ENCODE data around the gene STX18.

STX18 gene

DNA sequence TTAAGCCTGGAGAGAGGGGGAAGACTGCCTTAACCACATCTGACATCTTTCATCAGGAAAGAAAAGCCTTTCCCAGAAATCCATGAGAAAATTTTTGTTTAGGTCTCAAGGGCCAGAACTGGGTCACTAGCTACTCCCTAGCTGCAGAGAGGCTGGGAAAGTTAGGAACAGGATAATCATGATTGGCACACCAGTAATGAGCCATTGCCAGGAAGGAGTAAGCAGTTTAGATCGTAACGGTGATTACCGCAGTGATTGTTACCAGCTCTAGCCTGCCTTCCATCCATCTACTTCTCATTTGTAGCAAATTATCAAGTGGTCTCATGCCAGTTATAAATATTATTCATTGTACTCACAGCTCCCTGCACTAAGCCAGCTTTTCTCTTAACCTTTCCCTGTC, 22.7 kb upstream of the STX18 start:
- no peak overlapping the region for H3K4me3 ChIP-seq (ENCODE audit: low read depth, low read length)
- no peaks in the 10 kb centered on the region for H3K27me3 ChIP-seq (ENCODE audit: insufficient read depth, low read depth, severe bottlenecking)
- no peak for DNase-seq
- H3K9me3 ChIP-seq (ENCODE audit: severe bottlenecking): no peaks in the 10 kb centered on the region
- TF ChIP-seq, protein P1, sequence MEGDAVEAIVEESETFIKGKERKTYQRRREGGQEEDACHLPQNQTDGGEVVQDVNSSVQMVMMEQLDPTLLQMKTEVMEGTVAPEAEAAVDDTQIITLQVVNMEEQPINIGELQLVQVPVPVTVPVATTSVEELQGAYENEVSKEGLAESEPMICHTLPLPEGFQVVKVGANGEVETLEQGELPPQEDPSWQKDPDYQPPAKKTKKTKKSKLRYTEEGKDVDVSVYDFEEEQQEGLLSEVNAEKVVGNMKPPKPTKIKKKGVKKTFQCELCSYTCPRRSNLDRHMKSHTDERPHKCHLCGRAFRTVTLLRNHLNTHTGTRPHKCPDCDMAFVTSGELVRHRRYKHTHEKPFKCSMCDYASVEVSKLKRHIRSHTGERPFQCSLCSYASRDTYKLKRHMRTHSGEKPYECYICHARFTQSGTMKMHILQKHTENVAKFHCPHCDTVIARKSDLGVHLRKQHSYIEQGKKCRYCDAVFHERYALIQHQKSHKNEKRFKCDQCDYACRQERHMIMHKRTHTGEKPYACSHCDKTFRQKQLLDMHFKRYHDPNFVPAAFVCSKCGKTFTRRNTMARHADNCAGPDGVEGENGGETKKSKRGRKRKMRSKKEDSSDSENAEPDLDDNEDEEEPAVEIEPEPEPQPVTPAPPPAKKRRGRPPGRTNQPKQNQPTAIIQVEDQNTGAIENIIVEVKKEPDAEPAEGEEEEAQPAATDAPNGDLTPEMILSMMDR (IDR thresholded peaks at IDR 0.05; ENCODE audit: low read depth, low read length): no peak
- H3K27ac ChIP-seq: no peak overlapping the region
- H3K36me3 ChIP-seq: no peaks in the 10 kb centered on the region

DNA sequence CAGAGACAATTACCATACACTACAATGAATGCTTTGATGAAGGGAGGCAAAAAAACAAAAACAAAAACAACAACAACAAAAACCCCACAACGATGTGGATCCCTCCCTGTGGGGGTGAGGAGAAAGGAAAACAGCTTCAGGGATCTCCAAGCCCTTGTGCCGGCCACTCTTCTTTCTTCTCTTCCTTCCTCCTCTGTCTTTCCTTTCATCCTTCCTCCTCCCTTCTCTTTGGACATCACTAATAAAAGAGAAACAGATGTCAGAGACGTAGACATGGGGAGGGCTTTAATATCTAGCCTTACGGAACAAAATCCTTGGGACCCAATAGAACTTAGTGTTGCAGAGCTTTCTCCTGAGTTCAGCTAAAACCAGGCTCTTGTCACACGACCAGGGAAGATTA, 18.8 kb upstream of the STX18 start:
- TF ChIP-seq, protein P1 (IDR thresholded peaks at IDR 0.05; ENCODE audit: low read depth, low read length): no peak
- Histone ChIP-seq H3K4me3 (ENCODE audit: low read depth, low read length) (no peak overlapping the region), H3K27ac (no peak overlapping the region), H3K9me3 (ENCODE audit: severe bottlenecking) (no peaks in the 10 kb centered on the region), H3K27me3 (ENCODE audit: insufficient read depth, low read depth, severe bottlenecking) (no peaks in the 10 kb centered on the region), H3K36me3 (no peaks in the 10 kb centered on the region)
- DNase-seq: no peak

DNA sequence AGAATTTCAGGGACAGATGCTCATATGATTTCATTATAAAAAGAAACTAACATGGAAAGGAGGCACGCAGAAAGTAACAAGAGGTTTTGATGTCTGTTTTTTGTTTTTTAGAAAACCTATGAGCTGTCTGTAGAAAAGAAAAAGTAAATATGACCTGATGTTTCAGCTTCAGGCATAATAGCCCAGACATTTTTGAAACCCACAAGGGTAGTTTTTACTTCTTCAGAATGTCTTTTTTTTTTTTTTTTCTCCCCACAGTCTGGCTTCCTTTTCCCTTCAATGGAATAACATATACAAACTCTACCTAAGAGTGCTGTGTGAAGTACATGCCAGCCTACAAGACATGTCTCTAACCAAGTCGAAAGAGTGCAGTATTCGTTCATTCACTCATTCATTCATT, 18.3 kb upstream of the STX18 start:
- no peak overlapping the region for H3K4me3 ChIP-seq (ENCODE audit: low read depth, low read length)
- DNase-seq: no peak
- TF ChIP-seq, protein P1 (IDR thresholded peaks at IDR 0.05; ENCODE audit: low read depth, low read length): no peak
- H3K27me3 ChIP-seq (ENCODE audit: insufficient read depth, low read depth, severe bottlenecking): no peaks in the 10 kb centered on the region
- H3K36me3 ChIP-seq: no peaks in the 10 kb centered on the region
- H3K9me3 ChIP-seq (ENCODE audit: severe bottlenecking): no peaks in the 10 kb centered on the region
- no peak overlapping the region for H3K27ac ChIP-seq

DNA sequence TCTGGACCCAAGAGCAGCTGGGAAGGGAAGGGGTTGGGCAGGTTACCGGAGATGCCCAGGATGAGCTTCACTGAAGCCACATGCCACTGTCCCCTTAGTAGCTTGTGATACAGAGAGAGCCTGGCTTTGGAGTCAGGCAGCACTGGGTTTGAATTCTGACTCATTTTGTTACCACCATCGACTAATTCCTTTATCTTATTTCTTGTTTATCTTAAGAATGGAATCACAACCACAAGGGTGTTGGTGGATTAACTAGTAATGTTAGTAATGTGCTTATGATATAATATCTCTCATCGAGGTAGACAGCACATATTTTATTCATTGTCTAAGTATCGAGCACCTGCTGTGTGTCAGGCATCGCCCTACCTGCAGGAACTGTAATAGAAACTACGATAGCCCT, 17.7 kb upstream of the STX18 start:
- TF ChIP-seq, protein P1 (IDR thresholded peaks at IDR 0.05; ENCODE audit: low read depth, low read length): no peak
- Histone ChIP-seq H3K27me3 (ENCODE audit: insufficient read depth, low read depth, severe bottlenecking) (no peaks in the 10 kb centered on the region), H3K9me3 (ENCODE audit: severe bottlenecking) (no peaks in the 10 kb centered on the region), H3K36me3 (no peaks in the 10 kb centered on the region), H3K4me3 (ENCODE audit: low read depth, low read length) (no peak overlapping the region), H3K27ac (no peak overlapping the region)
- no peak for DNase-seq

DNA sequence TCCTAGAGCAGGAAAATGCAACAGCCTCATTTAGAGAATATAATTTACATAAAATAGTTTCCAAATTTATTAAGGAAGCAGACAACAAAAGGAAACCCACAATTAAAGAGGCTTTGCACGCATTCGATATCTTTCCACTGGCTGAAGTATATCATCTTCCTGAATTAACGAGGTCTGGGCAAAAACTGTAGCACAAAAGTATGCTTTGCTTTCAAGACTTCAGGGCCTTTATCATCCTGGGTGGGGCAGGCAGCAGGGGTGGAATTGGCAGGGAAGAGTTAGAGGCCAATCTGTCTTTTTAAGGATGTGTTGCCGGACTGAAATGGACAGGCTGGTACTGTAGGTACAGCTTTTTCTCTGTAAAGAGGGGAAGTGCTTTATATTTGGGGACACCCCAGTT, 17.0 kb upstream of the STX18 start:
- TF ChIP-seq, protein P1 (IDR thresholded peaks at IDR 0.05; ENCODE audit: low read depth, low read length): no peak
- DNase-seq: no peak
- H3K36me3 ChIP-seq: no peaks in the 10 kb centered on the region
- H3K27ac ChIP-seq: no peak overlapping the region
- no peaks in the 10 kb centered on the region for H3K27me3 ChIP-seq (ENCODE audit: insufficient read depth, low read depth, severe bottlenecking)
- H3K9me3 ChIP-seq (ENCODE audit: severe bottlenecking): no peaks in the 10 kb centered on the region
- no peak overlapping the region for H3K4me3 ChIP-seq (ENCODE audit: low read depth, low read length)

DNA sequence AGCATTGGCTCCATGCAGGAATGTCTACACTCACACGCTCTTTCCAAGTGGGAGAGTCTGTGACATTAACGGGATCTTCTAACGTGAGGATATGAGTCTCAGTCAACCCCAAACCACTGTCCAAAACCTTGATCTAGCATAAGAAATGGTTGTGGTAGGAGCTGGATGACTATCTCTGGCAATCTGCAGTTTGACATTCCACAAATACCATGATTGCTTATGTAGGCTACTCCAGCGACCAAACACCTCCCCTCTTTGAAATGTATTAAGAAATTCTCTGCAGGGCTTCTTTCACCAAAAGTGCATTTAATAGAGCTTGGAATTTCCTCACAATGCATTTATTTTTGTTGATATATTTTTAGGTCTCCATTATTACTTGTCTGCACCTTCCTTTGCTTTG, 14.1 kb upstream of the STX18 start:
- no peak overlapping the region for H3K4me3 ChIP-seq (ENCODE audit: low read depth, low read length)
- TF ChIP-seq, protein P1 (IDR thresholded peaks at IDR 0.05; ENCODE audit: low read depth, low read length): no peak
- H3K27me3 ChIP-seq (ENCODE audit: insufficient read depth, low read depth, severe bottlenecking): no peaks in the 10 kb centered on the region
- H3K27ac ChIP-seq: no peak overlapping the region
- no peaks in the 10 kb centered on the region for H3K9me3 ChIP-seq (ENCODE audit: severe bottlenecking)
- H3K36me3 ChIP-seq: peaks cover 2% of the 10 kb centered on the region
- DNase-seq: no peak

Measured in WERI-Rb-1 (cell line).